Natural killer cell (primary cell): Measurements from ENCODE around the gene FAIM2. TPM values are rescaled to one million over a fixed set of nuclear protein-coding genes. Genes with fewer than 3 reads are reported as not detected.

Experiments used
- ATAC-seq, 3 donors: fragments of 150-1000 bp in 2 of 3; fragments of 200-7000 bp in 1 of 3; cut with Tn5 transposase; 1 replicate in 1 of 3; 2 replicates in 2 of 3; pipeline ENCODE4 v1.10.0; 2021; ENCODE audit warnings: mild to moderate bottlenecking in 2 of 3, moderate library complexity in 2 of 3
- DNase-seq, 2 donors: peaks; one replicate each; pipeline versions ENCODE4 v3.0.0 to v3.0.0-alpha.2; 2013 to 2021; ENCODE audit warnings: mixed read lengths in 1 of 2
- H3K27ac ChIP-seq: one replicate; pipeline ENCODE4 v1.5.1; 2013; ENCODE audit warnings: mild to moderate bottlenecking, low read length
- H3K27me3 ChIP-seq: one replicate; pipeline ENCODE4 v1.6.1; 2013; ENCODE audit warnings: low read length; ENCODE audit not compliant: control insufficient read depth, insufficient read depth
- H3K36me3 ChIP-seq: one replicate; pipeline ENCODE4 v1.6.1; 2013; ENCODE audit warnings: low read length; ENCODE audit not compliant: control insufficient read depth, insufficient read depth
- H3K4me1 ChIP-seq: one replicate; pipeline ENCODE4 v1.6.1; 2013; ENCODE audit warnings: low read length; ENCODE audit not compliant: control insufficient read depth, insufficient read depth
- H3K4me3 ChIP-seq: one replicate; pipeline ENCODE4 v1.5.1; 2013; ENCODE audit warnings: low read length
- H3K9me3 ChIP-seq: one replicate; pipeline ENCODE4 v1.6.1; 2013; ENCODE audit warnings: low read length; ENCODE audit not compliant: control insufficient read depth, insufficient read depth
- H3K27ac Mint-ChIP-seq, 2 donors: one replicate each; pipeline ENCODE4 v1.8.0; 2022; ENCODE audit warnings: mild to moderate bottlenecking in 2 of 2, mixed read lengths in 2 of 2, moderate library complexity in 1 of 2
- H3K27me3 Mint-ChIP-seq, 2 donors: one replicate each; pipeline ENCODE4 v1.8.0; 2022; ENCODE audit warnings: low read depth in 2 of 2, mixed read lengths in 2 of 2
- H3K36me3 Mint-ChIP-seq: one replicate; pipeline ENCODE4 v1.8.0; 2022; ENCODE audit warnings: mixed read lengths
- H3K4me1 Mint-ChIP-seq, 2 donors: one replicate each; pipeline ENCODE4 v1.8.0; 2022; ENCODE audit warnings: mixed read lengths in 2 of 2
- H3K4me3 Mint-ChIP-seq: one replicate; pipeline ENCODE4 v1.8.0; 2022; ENCODE audit warnings: mild to moderate bottlenecking, moderate library complexity, mixed read lengths
- H3K9me3 Mint-ChIP-seq, 2 donors: one replicate each; pipeline ENCODE4 v1.8.0; 2022; ENCODE audit warnings: mixed read lengths in 2 of 2
- CTCF ChIP-seq: fragments of 200-600 bp; IDR thresholded peaks from one replicate; pipeline ENCODE4 v1.8.0; 2022; ENCODE audit warnings: antibody characterized with exemption
- WGBS: methylation state at CpG from one replicate; pipeline ENCODE4 v1.1.7; 2013; ENCODE audit warnings: missing lambda C conversion rate; ENCODE audit not compliant: insufficient coverage; 5-methylcytosine and 5-hydroxymethylcytosine counted together
- intact Hi-C: fragments of 100-400 bp; cut with micrococcal nuclease; formaldehyde crosslinking; loops from one replicate; pipeline ENCODE4 v1.14.2; 2022
- total RNA-seq, 4 donors: library from RNA; stranded (reverse); fragments of 120-200 nt in 1 of 4; gene quantifications; one replicate each; pipeline versions ENCODE4 v1.2.3 to v1.2.4, GENCODE V29; 2013 to 2022

FAIM2 gene
- total RNA-seq, 3 donors from 2014 or later (not counting 1 experiment from before 2014, with no cell fraction given), result 0.09 to 0.57 TPM; not detected in 1

DNA sequence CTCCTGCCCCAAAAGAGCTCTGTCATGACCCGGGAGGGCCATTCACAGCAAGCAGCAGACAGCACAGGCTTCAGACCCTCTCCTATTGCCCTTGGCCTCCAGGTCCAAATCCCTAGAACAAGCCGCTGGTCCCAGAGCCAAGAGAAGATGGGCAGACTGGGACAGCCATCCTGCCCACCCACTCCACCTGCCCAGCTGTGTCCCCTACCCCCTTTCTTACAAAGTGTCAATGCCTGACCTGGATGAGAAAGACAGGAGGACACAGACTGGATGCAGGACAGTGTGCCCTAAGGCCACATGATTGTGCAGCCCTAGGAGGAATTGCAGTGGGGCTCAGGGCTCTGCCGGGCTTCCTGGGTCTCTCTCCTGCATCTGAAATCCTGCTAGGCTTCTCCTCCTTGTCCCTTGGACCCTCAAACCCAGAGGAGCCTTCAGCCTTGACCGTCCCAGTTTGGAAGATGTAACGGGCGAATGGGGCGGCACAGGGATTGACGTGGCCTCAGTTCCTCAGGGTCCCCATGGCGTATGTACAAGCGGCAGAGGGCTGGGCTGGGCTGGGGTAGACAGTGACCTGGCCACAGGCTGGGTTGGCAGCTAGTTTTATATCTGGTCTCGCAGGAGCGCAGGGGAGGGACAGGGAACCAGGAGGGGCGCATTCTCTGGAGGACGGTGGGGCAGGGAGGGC is 33.7 kb downstream of the FAIM2 start:
- H3K4me3 Mint-ChIP-seq, result no peak overlapping the region
- no peak for TF ChIP-seq CTCF
- H3K4me1 Mint-ChIP-seq, result peaks cover 0 to 5% of the 10 kb centered on the region in 2 donors
- 90% methylated on average over 14 of the region's 14 CpGs for WGBS
- H3K4me3 ChIP-seq, result no peak overlapping the region
- H3K36me3 ChIP-seq, result no peaks in the 10 kb centered on the region
- no peaks in the 10 kb centered on the region for H3K36me3 Mint-ChIP-seq
- no peaks in the 10 kb centered on the region for H3K27me3 ChIP-seq
- no peak for DNase-seq
- H3K27me3 Mint-ChIP-seq, result peaks cover under 1 to 4% of the 10 kb centered on the region in 2 donors
- no peak overlapping the region for H3K27ac Mint-ChIP-seq
- no peak for ATAC-seq
- H3K9me3 ChIP-seq, result no peaks in the 10 kb centered on the region
- H3K27ac ChIP-seq, result no peak overlapping the region
- intact Hi-C loops, result loop anchor here (5.0 kb wide), 1 partner anchor 187 kb away; the partner anchor contains the start of gene ASIC1
- H3K4me1 ChIP-seq, result no peaks in the 10 kb centered on the region
- H3K9me3 Mint-ChIP-seq, result no peaks in the 10 kb centered on the region

DNA sequence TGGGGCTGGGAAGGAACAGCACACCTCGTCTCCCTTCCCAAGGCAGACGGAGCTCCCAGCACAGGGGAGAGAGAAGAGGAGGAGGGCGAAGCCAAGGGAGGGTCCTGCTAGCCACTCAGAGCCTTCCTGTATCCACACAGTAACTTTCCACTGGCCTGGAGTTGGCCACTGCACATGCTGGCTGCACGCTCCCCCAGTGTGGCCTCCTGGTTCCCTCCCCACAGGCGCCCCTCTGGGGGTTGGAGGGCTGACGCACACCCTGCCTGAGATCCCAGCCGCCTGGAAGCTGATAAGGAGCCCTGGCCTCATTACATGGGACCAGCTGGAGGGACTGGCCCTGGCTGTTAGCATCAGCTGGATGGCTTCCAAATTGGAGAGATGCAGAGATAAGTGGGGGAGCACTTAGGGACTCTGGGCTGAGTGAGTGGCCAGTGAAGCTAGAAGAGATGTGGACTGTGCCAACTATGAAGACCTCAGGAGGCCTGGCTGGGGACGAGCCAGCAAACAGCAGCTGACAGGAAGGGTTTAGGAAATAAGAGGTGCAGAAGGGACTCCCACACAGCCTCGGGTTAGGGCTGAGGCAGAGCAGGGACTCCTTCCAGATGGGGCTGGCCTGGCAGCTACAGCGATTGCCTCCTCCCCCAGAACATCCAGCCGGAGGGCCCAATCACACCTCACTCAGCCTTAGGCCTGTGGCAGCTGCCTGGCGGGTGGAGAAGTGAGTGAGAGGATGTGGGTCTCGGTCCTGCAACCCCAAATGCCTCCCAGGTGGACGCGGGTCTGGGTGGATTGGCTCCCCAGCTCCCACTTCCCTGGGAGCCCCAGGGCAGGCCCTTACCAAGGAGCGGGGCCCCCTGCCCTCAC is 34.5 kb downstream of the FAIM2 start:
- H3K27ac ChIP-seq, result no peak overlapping the region
- TF ChIP-seq CTCF, result no peak
- no peaks in the 10 kb centered on the region for H3K9me3 ChIP-seq
- no peak for DNase-seq
- no peaks in the 10 kb centered on the region for H3K4me1 ChIP-seq
- no peak overlapping the region for H3K4me3 ChIP-seq
- Mint-ChIP-seq H3K36me3 (no peaks in the 10 kb centered on the region), H3K27ac (peak overlapping the region in 1 of 2 donors; percentile 57), H3K4me1 (peaks cover 0 to 5% of the 10 kb centered on the region in 2 donors), H3K27me3 (peaks cover 0 to 8% of the 10 kb centered on the region in 2 donors), H3K9me3 (no peaks in the 10 kb centered on the region), H3K4me3 (no peak overlapping the region)
- no peak for ATAC-seq
- 55% methylated on average over 11 of the region's 16 CpGs for WGBS
- no peaks in the 10 kb centered on the region for H3K36me3 ChIP-seq
- no peaks in the 10 kb centered on the region for H3K27me3 ChIP-seq
- intact Hi-C loops, result loop anchor here (5.0 kb wide), 1 partner anchor 188 kb away; the partner anchor contains the start of gene ASIC1

DNA sequence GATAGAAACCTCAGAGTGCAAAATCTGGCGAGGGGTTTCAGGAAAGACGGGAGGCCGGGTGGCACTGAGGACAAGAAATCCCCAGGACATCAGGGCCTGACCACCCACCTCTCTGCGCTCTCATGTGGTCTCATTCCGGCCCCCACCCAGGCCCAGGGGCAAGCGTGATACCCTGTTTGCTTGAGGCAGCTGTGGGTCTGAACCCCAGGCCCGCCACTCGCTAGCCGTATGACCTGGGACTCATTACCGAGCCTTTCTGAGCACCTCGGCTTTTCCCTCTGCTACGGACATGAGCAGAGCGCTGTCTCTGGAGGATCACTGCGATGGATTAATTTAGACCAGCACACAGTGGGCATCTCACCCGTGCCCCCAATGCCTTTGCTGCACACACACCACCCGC is 35.3 kb downstream of the FAIM2 start:
- Mint-ChIP-seq H3K27me3 (peaks cover 0 to 10% of the 10 kb centered on the region in 2 donors), H3K4me3 (no peak overlapping the region), H3K9me3 (no peaks in the 10 kb centered on the region), H3K36me3 (no peaks in the 10 kb centered on the region), H3K4me1 (peaks cover 0 to 5% of the 10 kb centered on the region in 2 donors), H3K27ac (no peak overlapping the region)
- Histone ChIP-seq H3K27me3 (no peaks in the 10 kb centered on the region), H3K4me1 (no peaks in the 10 kb centered on the region), H3K4me3 (no peak overlapping the region), H3K9me3 (no peaks in the 10 kb centered on the region), H3K36me3 (no peaks in the 10 kb centered on the region), H3K27ac (no peak overlapping the region)
- ATAC-seq (no peak), DNase-seq (no peak)
- 93% methylated on average over 16 of the region's 16 CpGs for WGBS
- TF ChIP-seq CTCF, result no peak
- intact Hi-C loops, result loop anchor here (5.0 kb wide), 1 partner anchor 189 kb away; the partner anchor contains the start of gene ASIC1
